Measurements from ENCODE around the gene STARD8. TPM values are rescaled to one million over a fixed set of nuclear protein-coding genes. Genes with fewer than 3 reads are reported as not detected.

STARD8 gene
- total RNA-seq, 1 experiment from 2014 or later = 0.91 TPM

DNA sequence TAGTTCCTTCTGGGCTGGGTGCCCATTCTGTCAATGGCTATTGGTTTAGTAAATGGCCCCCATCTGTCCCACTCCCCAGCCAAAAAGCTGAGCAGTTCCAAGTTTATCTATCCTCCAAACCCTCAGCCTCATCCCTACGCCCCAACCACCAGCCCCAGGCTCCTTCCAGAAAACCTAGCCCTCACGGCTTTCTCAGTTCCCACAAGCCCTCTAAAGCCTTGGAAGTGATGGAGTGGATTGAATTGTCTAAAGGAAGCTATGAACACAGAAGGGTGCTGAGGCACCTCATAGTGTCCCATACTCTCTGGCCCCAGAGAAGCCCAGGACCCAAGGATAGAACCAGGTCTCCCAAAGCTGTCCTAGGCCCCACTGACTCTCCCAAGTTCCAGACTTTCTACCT lies 105.8 kb downstream of the STARD8 start:
- no peaks in the 10 kb centered on the region for H3K36me3 ChIP-seq (ENCODE audit: low read depth, low read length)
- ChIA-PET POLR2A (ENCODE audit: unreplicated experiment) (no interaction called here), CTCF (no interaction called here)
- no peaks in the 10 kb centered on the region for H4K20me1 ChIP-seq (ENCODE audit: low read length)
- H3K4me1 ChIP-seq (ENCODE audit: insufficient read depth, low read length) = no peaks in the 10 kb centered on the region
- H3K27ac ChIP-seq (ENCODE audit: low read length) = no peak overlapping the region
- H3K9me3 ChIP-seq (ENCODE audit: low read length) = no peaks in the 10 kb centered on the region
- no peaks in the 10 kb centered on the region for H3K27me3 ChIP-seq (ENCODE audit: low read length)
- no peaks in the 10 kb centered on the region for H3F3A ChIP-seq (ENCODE audit: low read length, unreplicated experiment)
- intact Hi-C loops (cut with micrococcal nuclease) = no loop called here
- no peak for ATAC-seq
- H3K79me2 ChIP-seq (ENCODE audit: low read length) = no peaks in the 10 kb centered on the region
- BruUV-seq (replicated peaks) = no TSS peak
- no peak overlapping the region for H2AFZ ChIP-seq (ENCODE audit: low read length)
- TF ChIP-seq, protein P1, sequence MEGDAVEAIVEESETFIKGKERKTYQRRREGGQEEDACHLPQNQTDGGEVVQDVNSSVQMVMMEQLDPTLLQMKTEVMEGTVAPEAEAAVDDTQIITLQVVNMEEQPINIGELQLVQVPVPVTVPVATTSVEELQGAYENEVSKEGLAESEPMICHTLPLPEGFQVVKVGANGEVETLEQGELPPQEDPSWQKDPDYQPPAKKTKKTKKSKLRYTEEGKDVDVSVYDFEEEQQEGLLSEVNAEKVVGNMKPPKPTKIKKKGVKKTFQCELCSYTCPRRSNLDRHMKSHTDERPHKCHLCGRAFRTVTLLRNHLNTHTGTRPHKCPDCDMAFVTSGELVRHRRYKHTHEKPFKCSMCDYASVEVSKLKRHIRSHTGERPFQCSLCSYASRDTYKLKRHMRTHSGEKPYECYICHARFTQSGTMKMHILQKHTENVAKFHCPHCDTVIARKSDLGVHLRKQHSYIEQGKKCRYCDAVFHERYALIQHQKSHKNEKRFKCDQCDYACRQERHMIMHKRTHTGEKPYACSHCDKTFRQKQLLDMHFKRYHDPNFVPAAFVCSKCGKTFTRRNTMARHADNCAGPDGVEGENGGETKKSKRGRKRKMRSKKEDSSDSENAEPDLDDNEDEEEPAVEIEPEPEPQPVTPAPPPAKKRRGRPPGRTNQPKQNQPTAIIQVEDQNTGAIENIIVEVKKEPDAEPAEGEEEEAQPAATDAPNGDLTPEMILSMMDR (conservative IDR thresholded peaks at IDR 0.05; ENCODE audit: low read depth, low read length) = no peak
- TF ChIP-seq EZH2phosphoT487 (IDR thresholded peaks at IDR 0.05; ENCODE audit: borderline replicate concordance, low read length) = no peak
- no peak for TF ChIP-seq EZH2 (IDR thresholded peaks at IDR 0.05; ENCODE audit: low read length, unreplicated experiment)
- H3K4me2 ChIP-seq (ENCODE audit: low read length) = no peak overlapping the region
- no peak for DNase-seq
- no peaks in the 10 kb centered on the region for H3K9me2 ChIP-seq (replicated peaks; ENCODE audit: low read length)
- H3K4me3 ChIP-seq (ENCODE audit: low read length) = no peak overlapping the region
- no peak overlapping the region for H3K9ac ChIP-seq (ENCODE audit: low read length)

DNA sequence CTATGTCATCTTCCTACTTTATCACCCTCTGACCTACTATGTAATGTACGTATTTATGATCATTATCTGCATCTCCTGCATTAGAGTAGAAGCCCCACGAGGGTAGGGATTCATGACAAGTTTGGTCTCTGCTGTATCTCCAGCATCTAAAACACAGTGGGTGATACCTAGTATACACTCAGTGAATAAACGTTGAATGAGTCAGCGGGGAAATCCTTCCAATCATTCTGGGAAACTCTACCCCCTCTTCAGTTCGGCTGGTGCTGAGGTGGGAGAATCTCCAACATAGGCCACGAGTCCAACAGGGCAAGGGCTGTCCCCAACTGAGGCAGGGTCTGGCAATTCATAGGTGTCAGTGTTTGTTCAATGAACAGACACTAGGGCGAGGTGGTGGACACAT lies 106.9 kb downstream of the STARD8 start:
- intact Hi-C loops (cut with micrococcal nuclease) = no loop called here

DNA sequence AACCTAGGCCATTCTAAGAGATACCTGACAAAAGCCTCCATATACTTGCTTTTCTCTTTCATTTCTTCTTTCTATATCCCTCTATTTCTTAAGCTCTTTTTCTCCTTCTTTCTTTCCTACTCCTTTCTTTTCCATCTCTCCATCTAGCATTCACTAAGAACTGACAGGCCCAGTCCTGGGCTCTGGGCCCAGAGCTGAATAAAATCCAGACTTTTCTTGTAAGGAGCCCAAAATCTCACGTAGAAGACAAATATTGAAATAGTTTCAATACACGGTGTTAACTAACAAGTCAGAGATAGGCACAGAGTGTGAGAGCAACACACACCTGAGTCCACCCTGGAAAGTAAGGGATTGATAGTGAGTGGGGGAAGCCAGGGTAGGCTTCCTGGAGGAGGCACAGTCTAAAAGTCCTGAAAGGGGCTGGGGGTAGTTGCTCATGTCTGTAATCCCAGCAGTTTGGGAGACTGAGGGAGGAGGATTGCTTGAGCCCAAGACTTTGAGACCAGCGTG lies 108.2 kb downstream of the STARD8 start:
- intact Hi-C loops (cut with micrococcal nuclease) = no loop called here
- ChIA-PET POLR2A (ENCODE audit: unreplicated experiment) (no interaction called here), CTCF (no interaction called here)
- Histone ChIP-seq H3F3A (ENCODE audit: low read length, unreplicated experiment) (no peaks in the 10 kb centered on the region), H3K9me3 (ENCODE audit: low read length) (no peaks in the 10 kb centered on the region), H4K20me1 (ENCODE audit: low read length) (no peaks in the 10 kb centered on the region), H3K4me1 (ENCODE audit: insufficient read depth, low read length) (no peaks in the 10 kb centered on the region), H3K4me2 (ENCODE audit: low read length) (no peak overlapping the region), H2AFZ (ENCODE audit: low read length) (no peak overlapping the region), H3K27ac (ENCODE audit: low read length) (no peak overlapping the region), H3K36me3 (ENCODE audit: low read depth, low read length) (no peaks in the 10 kb centered on the region), H3K4me3 (ENCODE audit: low read length) (no peak overlapping the region), H3K79me2 (ENCODE audit: low read length) (no peaks in the 10 kb centered on the region), H3K9ac (ENCODE audit: low read length) (no peak overlapping the region), H3K27me3 (ENCODE audit: low read length) (no peaks in the 10 kb centered on the region), H3K9me2 (replicated peaks; ENCODE audit: low read length) (no peaks in the 10 kb centered on the region)
- BruUV-seq (replicated peaks) = no TSS peak
- DNase-seq (no peak), ATAC-seq (no peak)
- TF ChIP-seq EZH2 (IDR thresholded peaks at IDR 0.05; ENCODE audit: low read length, unreplicated experiment) = no peak
- TF ChIP-seq, protein P1 (conservative IDR thresholded peaks at IDR 0.05; ENCODE audit: low read depth, low read length) = no peak
- TF ChIP-seq EZH2phosphoT487 (IDR thresholded peaks at IDR 0.05; ENCODE audit: borderline replicate concordance, low read length) = no peak

More for the DNA sequence above, 106.9 kb downstream of the STARD8 start:
- Histone ChIP-seq H3K9ac (ENCODE audit: low read length) (no peak overlapping the region), H3K9me2 (replicated peaks; ENCODE audit: low read length) (no peaks in the 10 kb centered on the region), H3K27ac (ENCODE audit: low read length) (no peak overlapping the region), H3K79me2 (ENCODE audit: low read length) (no peaks in the 10 kb centered on the region), H3K4me2 (ENCODE audit: low read length) (no peak overlapping the region), H3K36me3 (ENCODE audit: low read depth, low read length) (no peaks in the 10 kb centered on the region), H2AFZ (ENCODE audit: low read length) (no peak overlapping the region), H3K4me3 (ENCODE audit: low read length) (no peak overlapping the region), H4K20me1 (ENCODE audit: low read length) (no peaks in the 10 kb centered on the region), H3F3A (ENCODE audit: low read length, unreplicated experiment) (no peaks in the 10 kb centered on the region), H3K9me3 (ENCODE audit: low read length) (no peaks in the 10 kb centered on the region), H3K4me1 (ENCODE audit: insufficient read depth, low read length) (no peaks in the 10 kb centered on the region), H3K27me3 (ENCODE audit: low read length) (no peaks in the 10 kb centered on the region)
- ATAC-seq (no peak), DNase-seq (no peak)
- TF ChIP-seq, protein P1 (conservative IDR thresholded peaks at IDR 0.05; ENCODE audit: low read depth, low read length) = no peak
- no peak for TF ChIP-seq EZH2 (IDR thresholded peaks at IDR 0.05; ENCODE audit: low read length, unreplicated experiment)
- TF ChIP-seq EZH2phosphoT487 (IDR thresholded peaks at IDR 0.05; ENCODE audit: borderline replicate concordance, low read length) = no peak
- no TSS peak for BruUV-seq (replicated peaks)
- ChIA-PET POLR2A (ENCODE audit: unreplicated experiment) (no interaction called here), CTCF (no interaction called here)

All from PC-3 (cell line).